GM21717 (cell line): ENCODE results near the gene C5orf46.
A peak's percentile ranks its signal among the peaks of the same experiment; 100 is the strongest.

Source experiments
- ATAC-seq: cut with Tn5 transposase; IDR thresholded peaks from one replicate; pipeline ENCODE4 v1.9.1; 2021; ENCODE audit warnings: mild to moderate bottlenecking, moderate library complexity; ENCODE audit not compliant: unreplicated experiment

C5orf46 gene

GRCh38 chr5:147859962-147860640 lies 46.2 kb downstream of the C5orf46 start:
- no peak for ATAC-seq

- ATAC-seq = no peak
Measured at GRCh38 chr5:147858565-147858964, 47.8 kb downstream of the C5orf46 start.

GRCh38 chr5:147857302-147858129 lies 48.8 kb downstream of the C5orf46 start:
- peak; percentile 94 for ATAC-seq

- ATAC-seq = no peak
Measured at GRCh38 chr5:147856801-147857200, 49.5 kb downstream of the C5orf46 start.

- no peak for ATAC-seq
Measured at GRCh38 chr5:147855774-147856069, 50.6 kb downstream of the C5orf46 start.

- no peak for ATAC-seq
Measured at GRCh38 chr5:147854894-147855773, 51.2 kb downstream of the C5orf46 start.

GRCh38 chr5:147854331-147854730 lies 52.0 kb downstream of the C5orf46 start:
- ATAC-seq = no peak

- no peak for ATAC-seq
Measured at GRCh38 chr5:147853372-147853987, 52.9 kb downstream of the C5orf46 start.

- ATAC-seq = no peak
Measured at GRCh38 chr5:147852365-147852764, 54.0 kb downstream of the C5orf46 start.

- no peak for ATAC-seq
Measured at GRCh38 chr5:147851578-147851977, 54.8 kb downstream of the C5orf46 start.

- no peak for ATAC-seq
Measured at GRCh38 chr5:147849226-147849625, 57.1 kb downstream of the C5orf46 start.

GRCh38 chr5:147845618-147846017 lies 60.7 kb downstream of the C5orf46 start:
- ATAC-seq = no peak

GRCh38 chr5:147844846-147845245 lies 61.5 kb downstream of the C5orf46 start:
- ATAC-seq = no peak

GRCh38 chr5:147842869-147843268 lies 63.5 kb downstream of the C5orf46 start:
- ATAC-seq = no peak
